Transverse colon (tissue), 4 donors: ENCODE results near the gene FAH. TPM values are rescaled to one million over a fixed set of nuclear protein-coding genes. Genes with fewer than 3 reads are reported as not detected.

Experiments
- DNase-seq: peaks from one replicate; pipeline ENCODE4 v3.0.0-alpha.2; 2019
- H3K27ac ChIP-seq, 4 donors: fragments of 200-600 bp; sonication (generic); 2 replicates each; pipeline ENCODE4 v1.5.1; 2016 to 2018; ENCODE audit warnings: inconsistent platforms in 4 of 4
- H3K27me3 ChIP-seq: fragments of 200-600 bp; sonication (generic); 2 replicates; pipeline ENCODE4 v1.5.1; 2017; ENCODE audit warnings: inconsistent platforms
- H3K36me3 ChIP-seq, 4 donors: fragments of 200-600 bp; sonication (generic); 2 replicates each; pipeline ENCODE4 v1.5.1; 2017 to 2019; ENCODE audit warnings: inconsistent platforms in 4 of 4
- H3K4me1 ChIP-seq, 4 donors: fragments of 200-600 bp; sonication (generic); 2 replicates each; pipeline ENCODE4 v1.5.1; 2017 to 2020; ENCODE audit warnings: inconsistent platforms in 4 of 4
- H3K4me3 ChIP-seq, 4 donors: fragments of 200-600 bp; sonication (generic); 1 replicate in 1 of 4; 2 replicates in 3 of 4; pipeline versions ENCODE4 v1.5.1 to v1.6.1; 2017 to 2019; ENCODE audit warnings: inconsistent platforms in 4 of 4
- H3K9me3 ChIP-seq, 2 donors: fragments of 200-600 bp; sonication (generic); 2 replicates each; pipeline ENCODE4 v1.5.1; 2017 to 2019; ENCODE audit warnings: inconsistent platforms in 2 of 2
- CTCF ChIP-seq, 5 experiments: fragments of 200-600 bp in 3 of 5; fragments of 450-650 bp in 2 of 5; sonication (generic) in 3 of 5; IDR thresholded peaks; 1 replicate in 2 of 5; 2 replicates in 3 of 5; pipeline ENCODE4 v1.5.1; 2016 to 2017; ENCODE audit warnings: antibody characterized with exemption in 5 of 5, inconsistent platforms in 3 of 5, mild to moderate bottlenecking in 2 of 5, moderate library complexity in 1 of 5
- EP300 ChIP-seq: sonication (generic); formaldehyde crosslinking; IDR thresholded peaks from one replicate; pipeline ENCODE4 v1.6.1; 2017; ENCODE audit warnings: antibody characterized with exemption, low read depth
- POLR2A ChIP-seq: fragments of 450-650 bp; IDR thresholded peaks from one replicate; pipeline ENCODE4 v1.6.1; 2016; ENCODE audit warnings: antibody characterized with exemption, mild to moderate bottlenecking, moderate library complexity
- POLR2AphosphoS5 ChIP-seq, 3 donors: sonication (generic); formaldehyde crosslinking; IDR thresholded peaks; one replicate each; pipeline ENCODE4 v1.6.1; 2016; ENCODE audit warnings: antibody characterized with exemption in 3 of 3
- WGBS, 2 donors: methylation state at CpG; one replicate each; pipeline ENCODE4 v1.1.5; 2018; ENCODE audit warnings: low coverage in 1 of 2; 5-methylcytosine and 5-hydroxymethylcytosine counted together
- in situ Hi-C, 4 donors: fragments of 200-750 bp; cut with MboI; loops; one replicate each; pipeline versions ENCODE4 v1.15.0 to v1.15.1; 2017; ENCODE audit warnings: low sequenced_read_pairs in 3 of 4, low pct_ligation_motif_present in 1 of 4, low pct_unique_long_range_greater_than_20kb in 1 of 4
- intact Hi-C: fragments of 100-400 bp; cut with DNase I; formaldehyde crosslinking; loops from one replicate; pipeline ENCODE4 v1.15.1; 2023; ENCODE audit warnings: low total_unique reads
- total RNA-seq, 4 donors: library from RNA; depleted of rRNA; stranded (reverse); fragments of >200 nt; gene quantifications; one replicate each; pipeline ENCODE4 v1.1.0, GENCODE V29; 2016

FAH gene
- total RNA-seq, 4 donors from 2014 or later, result 5.6 to 10.6 (median 8.7) TPM

DNA sequence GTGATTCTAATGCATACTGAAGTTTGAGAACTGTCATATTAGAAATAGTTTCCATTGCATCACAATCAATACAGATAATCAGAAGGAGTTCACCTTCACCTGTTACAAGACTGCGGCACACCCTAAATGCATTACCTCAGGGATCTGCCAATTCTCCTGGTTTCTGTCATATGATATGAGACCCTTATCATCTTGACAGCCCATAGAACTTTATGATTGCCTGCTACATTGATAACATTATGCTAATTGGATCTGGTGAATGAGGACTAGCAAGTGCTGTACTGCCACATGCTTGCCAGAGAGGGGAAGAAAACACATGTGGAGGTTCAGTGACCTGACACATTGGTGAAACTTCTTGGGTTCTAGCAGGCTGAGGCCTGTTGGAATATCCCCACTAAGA lies 41.4 kb downstream of the FAH start:
- TF ChIP-seq POLR2AphosphoS5 (IDR thresholded peaks at IDR 0.05), result no peak
- no peak for TF ChIP-seq POLR2A
- no peak for TF ChIP-seq CTCF (IDR thresholded peaks at IDR 0.05)
- no peak for TF ChIP-seq EP300

GRCh38 chr15:80194914-80195313 lies 42.1 kb downstream of the FAH start:
- Histone ChIP-seq H3K36me3 (no peaks in the 10 kb centered on the region), H3K27me3 (no peaks in the 10 kb centered on the region), H3K4me1 (no peaks in the 10 kb centered on the region), H3K9me3 (no peaks in the 10 kb centered on the region), H3K27ac (no peak overlapping the region), H3K4me3 (no peak overlapping the region)
- 83 to 89% methylated on average over 1 of the region's 1 CpG for WGBS, 2 donors
- intact Hi-C loops, result no loop called here
- no peak for TF ChIP-seq POLR2A
- TF ChIP-seq EP300, result no peak
- no peak for TF ChIP-seq POLR2AphosphoS5 (IDR thresholded peaks at IDR 0.05)
- no peak for TF ChIP-seq CTCF (IDR thresholded peaks at IDR 0.05)
- in situ Hi-C loops, result no loop called here
- no peak for DNase-seq

More for the DNA sequence above, 41.4 kb downstream of the FAH start:
- no peaks in the 10 kb centered on the region for H3K9me3 ChIP-seq
- WGBS, 2 donors, result 89 to 100% methylated on average over 1 of the region's 1 CpG
- no peak for DNase-seq
- no peak overlapping the region for H3K27ac ChIP-seq
- no peaks in the 10 kb centered on the region for H3K36me3 ChIP-seq
- H3K4me1 ChIP-seq, result no peaks in the 10 kb centered on the region
- H3K4me3 ChIP-seq, result no peak overlapping the region
- in situ Hi-C loops, result no loop called here
- intact Hi-C loops, result no loop called here
- H3K27me3 ChIP-seq, result no peaks in the 10 kb centered on the region

GRCh38 chr15:80199366-80199765 lies 46.6 kb downstream of the FAH start:
- WGBS, 2 donors, result 75% methylated on average over 2 of the region's 2 CpGs; no CpG with 5 or more reads in 1 of the 2 donors

DNA sequence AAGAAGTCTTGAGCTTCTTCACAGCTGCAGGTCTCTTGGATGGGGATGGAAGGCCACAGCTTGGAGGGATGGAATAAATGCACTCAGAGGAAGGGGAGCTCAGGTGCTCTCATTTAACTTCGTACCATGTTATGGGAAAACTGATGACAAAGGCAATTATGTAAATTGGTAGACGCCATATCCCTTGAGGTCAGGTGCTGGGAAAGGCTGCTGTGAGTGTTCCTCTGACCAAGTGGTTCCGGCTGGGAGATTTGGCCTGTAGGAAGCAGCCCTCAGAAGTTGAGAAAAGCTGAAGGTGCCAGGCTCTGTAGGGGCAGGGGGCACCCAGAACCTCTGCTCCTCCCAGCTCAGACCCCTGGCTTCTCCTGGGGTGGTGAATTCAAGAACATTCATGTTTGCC lies 47.1 kb downstream of the FAH start:
- Histone ChIP-seq H3K27me3 (no peaks in the 10 kb centered on the region), H3K27ac (no peak overlapping the region), H3K4me3 (no peak overlapping the region), H3K36me3 (no peaks in the 10 kb centered on the region), H3K9me3 (no peaks in the 10 kb centered on the region), H3K4me1 (no peaks in the 10 kb centered on the region)
- in situ Hi-C loops (no loop called here), intact Hi-C loops (no loop called here)
- 80 to 88% methylated on average over 1 to 3 of the region's 3 CpGs for whole genome bisulfite sequencing, 2 donors
- TF ChIP-seq POLR2A (no peak), POLR2AphosphoS5 (IDR thresholded peaks at IDR 0.05) (no peak), EP300 (no peak), CTCF (IDR thresholded peaks at IDR 0.05) (no peak)
- no peak for DNase-seq

More at GRCh38 chr15:80199366-80199765, 46.6 kb downstream of the FAH start:
- intact Hi-C loops, result no loop called here
- H3K27me3 ChIP-seq, result no peaks in the 10 kb centered on the region
- no peaks in the 10 kb centered on the region for H3K4me1 ChIP-seq
- in situ Hi-C loops, result no loop called here
- no peak overlapping the region for H3K4me3 ChIP-seq
- H3K36me3 ChIP-seq, result no peaks in the 10 kb centered on the region
- no peak overlapping the region for H3K27ac ChIP-seq
- TF ChIP-seq POLR2A (no peak), EP300 (no peak), CTCF (IDR thresholded peaks at IDR 0.05) (no peak), POLR2AphosphoS5 (IDR thresholded peaks at IDR 0.05) (no peak)
- no peak for DNase-seq
- H3K9me3 ChIP-seq, result no peaks in the 10 kb centered on the region
